Endothelial cell of umbilical vein (primary cell): ENCODE measurements around the gene SYK. TPM values are rescaled to one million over a fixed set of nuclear protein-coding genes. Genes with fewer than 3 reads are reported as not detected.

ENCODE experiments used
- BruUV-seq: library from RNA; stranded (reverse); fragments of 400-500 nt; replicated peaks from 2 replicates; lab custom pipeline; 2021; lab: Mats Ljungman, UMichigan
- CTCF ChIA-PET: fragments of 300-600, 350-600 bp; sonication (Branson Sonifier 250); formaldehyde crosslinking; loops from one replicate; lab custom pipeline; 2021; ENCODE audit warnings: antibody characterized with exemption, inconsistent platforms; lab: Charles Lee
- POLR2A ChIA-PET: fragments of 300-600, 350-600 bp; sonication (Branson Sonifier 250); formaldehyde crosslinking; loops from one replicate; lab custom pipeline; 2021; ENCODE audit warnings: antibody characterized with exemption, inconsistent platforms; lab: Charles Lee
- DNase-seq: peaks from one replicate; pipeline ENCODE4 v3.0.0-alpha.2; 2011; ENCODE audit warnings: low read depth, low spot score
- FAIRE-seq: peaks from 2 replicates; lab custom pipeline; 2011; peaks lifted over from hg19 to GRCh38; lab: Jason Lieb, UNC
- H2AFZ ChIP-seq: 2 replicates; pipeline ENCODE4 v1.6.0; 2012; ENCODE audit warnings: low read depth, low read length, control low read depth, inconsistent platforms
- H3K27ac ChIP-seq: 2 replicates; pipeline ENCODE4 v1.5.1; 2011; ENCODE audit warnings: low read depth, mild to moderate bottlenecking, control low read depth, low read length, moderate library complexity; ENCODE audit not compliant: insufficient read depth
- H3K27me3 ChIP-seq, 2 experiments: 2 replicates each; pipeline versions ENCODE4 v1.6.0 to v1.6.1; 2011; ENCODE audit warnings: low read length in 2 of 2, mixed read lengths in 1 of 2; ENCODE audit not compliant: control insufficient read depth in 2 of 2, insufficient read depth in 2 of 2
- H3K36me3 ChIP-seq, 2 experiments: 2 replicates in 1 of 2; 3 replicates in 1 of 2; pipeline ENCODE4 v1.5.1; 2011; ENCODE audit warnings: low read length in 2 of 2, mild to moderate bottlenecking in 1 of 2, moderate library complexity in 1 of 2; ENCODE audit not compliant: control insufficient read depth in 2 of 2, insufficient read depth in 2 of 2; ENCODE audit errors: extremely low read depth in 1 of 2
- H3K4me1 ChIP-seq: 3 replicates; pipeline ENCODE4 v1.5.1; 2011; ENCODE audit warnings: mild to moderate bottlenecking, low read length; ENCODE audit not compliant: control insufficient read depth, insufficient read depth; ENCODE audit errors: extremely low read depth
- H3K4me2 ChIP-seq: 2 replicates; pipeline ENCODE4 v1.6.1; 2011; ENCODE audit warnings: low read length, control low read depth, mixed read lengths; ENCODE audit not compliant: insufficient read depth
- H3K4me3 ChIP-seq, 3 experiments: fragments of 200-600 bp in 1 of 3; sonication (generic), shearing (Covaris generic) in 1 of 3; replicated peaks in 1 of 3; 2 replicates each; pipeline ENCODE4 v1.5.1; 2011 to 2016; ENCODE audit warnings: control low read depth in 3 of 3, low read length in 3 of 3, mild to moderate bottlenecking in 2 of 3, inconsistent platforms in 1 of 3, low read depth in 1 of 3, moderate library complexity in 1 of 3; ENCODE audit not compliant: insufficient read depth in 1 of 3
- H3K79me2 ChIP-seq: 2 replicates; pipeline ENCODE4 v1.6.0; 2012; ENCODE audit warnings: low read length, inconsistent platforms; ENCODE audit not compliant: control insufficient read depth, insufficient read depth
- H3K9ac ChIP-seq: replicated peaks from 2 replicates; pipeline ENCODE3; 2011; ENCODE audit warnings: low read length, control low read depth; ENCODE audit not compliant: insufficient read depth; ENCODE audit errors: extremely low read depth
- H3K9me1 ChIP-seq: replicated peaks from 3 replicates; pipeline ENCODE4 v1.6.0; 2011; ENCODE audit warnings: mild to moderate bottlenecking, low read length; ENCODE audit not compliant: control insufficient read depth, insufficient read depth; ENCODE audit errors: extremely low read depth
- H3K9me3 ChIP-seq: replicated peaks from 2 replicates; pipeline ENCODE4 v1.5.1; 2012; ENCODE audit warnings: low read length, inconsistent platforms; ENCODE audit not compliant: control insufficient read depth, insufficient read depth
- H4K20me1 ChIP-seq: replicated peaks from 2 replicates; pipeline ENCODE3; 2011; ENCODE audit warnings: mild to moderate bottlenecking, low read length; ENCODE audit not compliant: control insufficient read depth, insufficient read depth; ENCODE audit errors: extremely low read depth
- CTCF ChIP-seq, 2 donors: IDR thresholded peaks; 1 replicate in 1 of 2; 2 replicates in 1 of 2; pipeline ENCODE4 v1.5.1; 2011; ENCODE audit warnings: low read length in 2 of 2, mild to moderate bottlenecking in 2 of 2, moderate library complexity in 2 of 2, control low read depth in 1 of 2, inconsistent platforms in 1 of 2, low read depth in 1 of 2; ENCODE audit not compliant: insufficient read depth in 1 of 2; ENCODE audit errors: extremely low read depth in 1 of 2
- EZH2 ChIP-seq: IDR thresholded peaks from 2 replicates; pipeline ENCODE4 v1.6.1; 2012; ENCODE audit warnings: borderline replicate concordance, low read depth, mild to moderate bottlenecking, moderate library complexity, low read length, inconsistent platforms; ENCODE audit not compliant: severe bottlenecking
- FOS ChIP-seq: IDR thresholded peaks from 2 replicates; pipeline ENCODE4 v1.6.1; 2011; ENCODE audit warnings: mild to moderate bottlenecking, low read length, moderate library complexity, borderline replicate concordance; ENCODE audit not compliant: insufficient read depth
- GATA2 ChIP-seq: IDR thresholded peaks from 2 replicates; pipeline ENCODE4 v1.7.0; 2011; ENCODE audit warnings: low read depth, mild to moderate bottlenecking, moderate library complexity, mixed read lengths, low read length; ENCODE audit not compliant: insufficient read length, insufficient read depth
- JUN ChIP-seq: IDR thresholded peaks from 2 replicates; pipeline ENCODE4 v1.6.1; 2011; ENCODE audit warnings: borderline replicate concordance, low read depth; ENCODE audit not compliant: insufficient read length, insufficient read depth
- MAX ChIP-seq: IDR thresholded peaks from 2 replicates; pipeline ENCODE4 v1.6.1; 2011; ENCODE audit not compliant: insufficient read depth, insufficient read length
- MYC ChIP-seq: IDR thresholded peaks from one replicate; pipeline ENCODE4 v1.6.1; 2011; ENCODE audit warnings: mild to moderate bottlenecking, low read depth, low read length
- POLR2A ChIP-seq: IDR thresholded peaks from 2 replicates; pipeline ENCODE4 v1.6.1; 2012; ENCODE audit warnings: low read depth, mild to moderate bottlenecking, control low read depth, low read length
- POLR2AphosphoS5 ChIP-seq: IDR thresholded peaks from 2 replicates; pipeline ENCODE4 v1.6.1; 2012; ENCODE audit warnings: low read depth, mild to moderate bottlenecking, control low read depth, low read length, moderate library complexity; ENCODE audit not compliant: insufficient read depth
- dilution Hi-C: fragments of 300-500 bp; cut with MboI; formaldehyde crosslinking; loops from one replicate; pipeline ENCODE4 v1.15.0; 2019; ENCODE audit warnings: low sequenced_read_pairs; ENCODE audit not compliant: extremely low pct_ligation_motif_present
- intact Hi-C: fragments of 100-400 bp; cut with micrococcal nuclease; formaldehyde crosslinking; loops from one replicate; pipeline ENCODE4 v1.10.0; 2022
- polyA plus RNA-seq, 4 experiments: library from polyadenylated mRNA; depleted of rRNA in 3 of 4; stranded (reverse) in 3 of 4; unstranded in 1 of 4; fragments of >200 nt; gene quantifications; 2 replicates each; pipeline versions ENCODE4 v1.2.1 to v1.2.3, GENCODE V29; 2011 to 2012; ENCODE audit warnings: missing spikeins in 1 of 4
- total RNA-seq: library from RNA; stranded (reverse); gene quantifications from 2 replicates; pipeline ENCODE4 v1.2.3, GENCODE V29; 2021

The SYK gene
- total and polyA plus RNA-seq, 2 donors (not counting 3 experiments of a cell fraction or from before 2014, with no cell fraction given) = not detected

- POLR2A ChIA-PET = no interaction called here
- H3K4me2 ChIP-seq = no peak overlapping the region
- H3K36me3 ChIP-seq = no peaks in the 10 kb centered on the region
- no peaks in the 10 kb centered on the region for H4K20me1 ChIP-seq
- dilution Hi-C loops (no loop called here), intact Hi-C loops (no loop called here)
- H3K9ac ChIP-seq = no peak overlapping the region
- DNase-seq (no peak), FAIRE-seq (no peak)
- TF ChIP-seq MAX (no peak), CTCF (IDR thresholded peaks at IDR 0.05; ENCODE audit: extremely low read depth in 1 of 2, insufficient read depth in 1 of 2, low read depth in 1 of 2, low read length in 2 of 2) (no peak), MYC (no peak), FOS (no peak)
- no peaks in the 10 kb centered on the region for H3K9me1 ChIP-seq
- CTCF ChIA-PET = no interaction called here
- H2AFZ ChIP-seq = no peak overlapping the region
- no peak overlapping the region for H3K27ac ChIP-seq
- no peaks in the 10 kb centered on the region for H3K9me3 ChIP-seq
- no TSS peak for BruUV-seq
- H3K4me3 ChIP-seq = no peak overlapping the region
- H3K4me1 ChIP-seq = no peaks in the 10 kb centered on the region
- H3K79me2 ChIP-seq = no peaks in the 10 kb centered on the region
- no peaks in the 10 kb centered on the region for H3K27me3 ChIP-seq
Observed at GRCh38 chr9:90775657-90776056, 26.0 kb upstream of the SYK start.

- Histone ChIP-seq H3K9me1 (no peaks in the 10 kb centered on the region), H2AFZ (no peak overlapping the region), H3K4me1 (no peaks in the 10 kb centered on the region), H3K27ac (no peak overlapping the region), H3K9me3 (no peaks in the 10 kb centered on the region), H3K9ac (no peak overlapping the region), H3K79me2 (no peaks in the 10 kb centered on the region), H3K27me3 (no peaks in the 10 kb centered on the region), H4K20me1 (no peaks in the 10 kb centered on the region), H3K4me2 (no peak overlapping the region), H3K4me3 (no peak overlapping the region), H3K36me3 (no peaks in the 10 kb centered on the region)
- no TSS peak for BruUV-seq
- TF ChIP-seq MAX = no peak
- no peak for TF ChIP-seq CTCF (IDR thresholded peaks at IDR 0.05; ENCODE audit: extremely low read depth in 1 of 2, insufficient read depth in 1 of 2, low read depth in 1 of 2, low read length in 2 of 2)
- TF ChIP-seq POLR2A = no peak
- no peak for TF ChIP-seq EZH2
- no peak for TF ChIP-seq FOS
- no peak for TF ChIP-seq JUN
- TF ChIP-seq POLR2AphosphoS5 = no peak
- TF ChIP-seq MYC = no peak
- TF ChIP-seq GATA2 = no peak
- no peak for FAIRE-seq
- dilution Hi-C loops (no loop called here), intact Hi-C loops (no loop called here)
- POLR2A ChIA-PET = no interaction called here
- CTCF ChIA-PET = no interaction called here
- DNase-seq = no peak
Observed at GRCh38 chr9:90778746-90779145, 22.9 kb upstream of the SYK start.
